ENCODE measurements around the gene INF2.
A peak's percentile ranks its signal among the peaks of the same experiment; 100 is the strongest.

The INF2 gene

DNA sequence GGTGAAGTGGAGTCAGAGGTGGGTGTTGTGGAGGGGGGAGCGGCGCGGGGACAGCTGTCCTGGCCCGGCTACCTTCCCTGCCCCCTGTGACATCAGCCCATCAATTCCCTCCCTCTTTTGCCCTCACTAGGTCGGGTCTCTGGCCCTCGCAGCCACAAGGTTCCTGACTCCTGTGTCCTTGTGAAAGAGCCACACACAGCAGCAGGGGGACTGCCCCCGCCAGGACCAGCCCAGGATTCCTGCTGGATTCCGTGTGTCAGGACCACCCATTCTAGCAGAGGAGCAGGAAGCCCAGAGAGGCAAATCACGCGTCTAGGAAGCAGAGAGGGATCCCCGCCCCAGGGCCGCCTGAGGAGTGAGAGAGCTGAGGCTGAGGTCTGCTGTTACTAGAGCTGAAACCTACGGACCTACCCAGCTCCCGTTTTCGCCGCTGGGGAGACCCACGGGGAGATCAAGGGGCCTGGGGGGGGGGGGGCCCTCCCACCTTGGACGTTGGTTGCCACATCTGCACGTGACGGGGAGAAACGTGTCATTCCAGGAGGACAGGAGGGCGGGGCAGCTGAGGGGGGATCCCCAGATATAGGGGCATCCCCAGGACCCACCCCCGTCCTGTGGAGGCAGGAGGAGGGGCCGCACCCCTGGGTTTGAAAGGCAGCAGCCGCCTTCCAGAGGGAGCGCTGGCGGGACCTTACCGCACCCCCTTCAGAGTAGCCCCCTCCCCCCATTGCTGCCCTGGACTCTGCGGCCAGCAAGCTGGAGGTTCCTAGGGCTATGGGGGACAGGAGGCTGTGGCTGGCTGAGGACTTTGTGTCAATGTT, 12.5 kb upstream of the INF2 start:
- no peak for DNase-seq (ENCODE audit: low read depth)

DNA sequence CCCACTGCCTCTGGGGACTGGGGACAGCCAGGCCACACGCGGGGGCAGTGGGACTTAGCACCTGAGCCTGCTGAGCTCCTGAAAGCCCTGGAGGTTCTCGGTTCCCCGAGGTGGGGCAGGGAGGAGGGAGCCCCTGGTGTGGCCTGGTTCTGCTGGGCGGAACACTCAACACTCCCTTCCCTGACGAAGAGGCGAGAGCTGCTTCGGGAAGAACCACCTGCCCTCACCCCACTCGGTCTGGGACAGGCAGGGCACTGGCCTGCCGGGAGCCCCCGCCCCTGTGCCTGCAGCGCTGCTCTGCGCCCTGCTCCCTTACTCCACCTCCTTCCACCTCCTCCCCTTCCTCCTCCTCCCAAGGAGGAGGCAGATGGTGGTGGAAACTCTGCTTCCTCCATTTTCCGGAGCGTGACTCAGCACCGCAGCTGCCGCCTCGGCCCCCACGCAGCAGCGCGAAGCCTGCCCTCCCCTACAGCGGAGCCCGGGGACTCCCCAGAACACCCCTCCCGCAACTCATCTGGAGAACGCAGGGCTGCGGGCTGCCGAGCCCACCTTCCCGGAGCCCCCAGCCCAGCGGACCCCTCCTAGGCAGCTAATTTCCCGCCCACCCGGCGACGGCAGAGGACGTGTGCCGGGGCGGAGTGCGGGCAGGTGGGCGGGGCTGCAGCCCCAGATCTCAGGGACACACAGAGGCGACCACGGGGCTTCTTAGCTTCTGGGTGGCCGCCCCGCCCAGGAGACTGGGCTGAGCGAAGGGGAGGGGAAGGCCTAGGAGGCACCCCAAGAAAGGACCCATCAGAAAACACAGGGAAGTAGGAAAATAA, 11.7 kb upstream of the INF2 start:
- DNase-seq (ENCODE audit: low read depth) = peak; percentile 34

DNA sequence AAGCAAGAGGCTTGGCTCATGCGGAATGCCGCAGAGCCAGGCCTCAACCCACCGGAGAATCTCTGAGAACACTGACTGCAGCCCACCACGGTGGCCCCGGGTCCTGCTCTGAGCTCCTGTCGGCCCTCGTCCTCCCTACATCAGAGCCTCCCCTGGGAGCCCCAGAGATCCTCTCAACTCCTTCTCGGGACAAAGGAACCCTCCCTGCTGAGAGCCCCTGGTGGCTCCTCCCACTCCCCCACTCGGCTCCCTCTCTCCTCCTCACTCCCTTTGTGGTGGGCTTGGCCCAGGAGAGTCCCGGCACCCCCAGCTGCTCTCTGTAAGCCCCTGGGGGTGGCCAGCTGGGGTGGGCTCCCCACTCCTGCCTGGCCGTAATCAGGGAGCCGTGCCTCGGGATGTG, 11.1 kb upstream of the INF2 start:
- no peak for DNase-seq (ENCODE audit: low read depth)

DNA sequence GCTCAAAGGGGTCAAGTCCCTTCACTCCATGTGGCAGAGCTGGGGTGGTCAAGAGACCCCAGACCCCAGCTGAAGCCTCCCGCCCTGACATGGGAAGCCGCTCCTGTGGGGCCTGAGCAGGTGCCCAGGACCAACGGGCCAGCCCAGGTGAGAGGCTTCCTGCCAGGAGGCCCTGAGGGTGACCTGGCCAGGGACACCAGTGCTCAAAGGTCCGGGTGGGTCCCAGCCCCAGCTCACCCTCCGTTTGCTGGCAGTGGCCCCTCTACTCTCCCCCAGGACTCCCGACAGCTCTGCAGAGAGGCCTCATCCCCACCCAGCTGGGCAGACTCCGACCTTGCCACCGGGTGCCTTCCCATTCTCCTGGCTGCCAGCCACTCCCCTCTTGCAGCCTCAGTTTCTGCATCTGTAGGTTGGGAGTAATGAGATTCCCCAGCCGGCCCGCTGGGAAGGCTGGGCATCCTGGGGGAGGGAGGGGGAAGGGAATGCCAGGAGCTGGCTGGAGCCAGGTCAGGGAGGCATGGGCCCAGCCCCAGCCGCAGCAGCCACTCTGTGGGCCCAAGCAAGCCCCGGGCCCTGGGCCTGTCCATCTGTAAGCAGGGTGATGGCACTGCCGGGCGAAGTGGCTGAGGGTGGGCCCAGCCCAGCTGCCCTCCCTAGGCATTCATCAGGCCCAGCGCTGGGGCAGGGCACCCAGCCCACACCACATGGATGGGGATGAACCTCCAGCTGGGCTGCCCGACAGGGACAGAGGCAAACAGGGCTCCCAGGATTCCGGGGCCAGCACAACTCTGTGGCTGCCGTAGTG, 10.3 kb upstream of the INF2 start:
- no peak for DNase-seq (ENCODE audit: low read depth)

DNA sequence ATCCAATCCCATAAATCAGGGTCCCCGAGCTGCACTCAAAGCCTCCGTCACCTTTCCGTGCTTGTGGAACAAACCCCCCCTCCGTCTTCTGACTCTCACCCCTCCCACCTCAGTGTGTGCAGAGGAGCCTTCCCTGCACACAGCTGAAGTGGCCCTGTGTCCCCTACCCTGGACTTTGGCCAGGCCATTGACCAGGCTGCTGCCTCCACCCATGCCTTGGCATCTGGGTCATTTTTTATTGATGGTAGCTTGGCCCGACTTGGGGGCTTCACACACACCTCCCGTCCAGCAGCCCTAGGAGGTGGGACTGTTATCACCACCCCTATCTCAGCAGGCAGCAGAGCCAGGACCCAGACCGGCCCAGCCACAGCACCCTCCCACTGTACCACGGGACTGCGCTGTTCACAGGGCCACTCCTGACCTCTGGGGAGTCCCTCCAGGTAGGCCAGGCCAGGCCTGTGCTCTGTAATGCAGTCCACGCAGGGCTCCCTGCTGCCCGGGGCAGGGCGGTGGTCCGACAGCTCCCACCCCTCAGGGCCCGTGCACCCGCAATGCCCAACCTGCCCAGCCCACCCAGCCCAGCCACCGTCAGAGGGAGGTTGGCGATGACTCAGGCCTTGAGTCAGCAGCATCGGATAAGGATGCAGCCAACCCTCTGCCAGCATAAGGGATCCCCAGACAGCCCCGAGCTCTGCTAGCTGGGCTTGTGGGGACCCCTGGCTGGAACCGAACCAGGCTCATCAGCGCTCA, 9.2 kb upstream of the INF2 start:
- DNase-seq (ENCODE audit: low read depth) = peak; percentile 51

DNA sequence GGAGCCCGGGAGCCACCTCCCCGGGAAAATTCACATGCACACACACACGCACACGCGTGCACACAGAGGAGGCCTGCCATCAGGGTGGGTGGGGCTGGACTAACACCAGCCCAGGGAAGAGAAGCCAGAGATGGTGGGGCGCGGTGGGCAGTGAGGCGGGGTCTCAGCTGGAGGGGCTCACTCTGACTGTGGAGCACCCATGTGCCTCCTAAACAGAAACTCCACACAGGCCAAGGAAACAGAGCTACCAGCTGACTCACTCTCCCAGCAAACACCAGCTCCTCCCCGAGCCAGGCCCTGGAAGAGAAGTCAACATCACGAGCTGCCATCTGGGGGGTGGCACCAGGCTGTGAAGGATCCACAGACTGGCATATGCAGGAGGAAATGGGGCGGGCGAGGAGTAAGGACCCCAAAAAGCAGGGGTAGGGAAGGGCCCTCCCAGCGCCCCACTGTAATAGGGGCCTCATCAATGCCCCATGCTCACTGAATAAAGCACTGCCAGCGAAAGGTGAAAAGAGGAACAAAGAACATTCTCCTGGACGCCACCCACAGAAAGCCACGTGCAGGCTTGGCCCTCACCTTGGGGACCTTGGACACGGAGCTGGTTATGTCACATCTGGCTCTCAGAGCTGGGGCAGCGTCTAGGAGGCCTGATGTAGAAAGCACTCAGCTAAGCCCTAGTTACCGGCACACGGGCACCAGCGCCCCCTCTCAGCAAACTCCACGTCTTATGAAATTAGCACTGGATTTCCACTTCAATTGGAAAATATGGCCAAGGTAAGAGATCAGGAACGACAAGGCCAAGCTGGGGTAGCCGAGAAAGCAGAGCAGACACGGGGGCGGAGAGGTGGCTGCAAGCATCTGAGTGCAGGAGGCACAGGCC, 8.4 kb upstream of the INF2 start:
- DNase-seq (ENCODE audit: low read depth) = peak; percentile 47

DNA sequence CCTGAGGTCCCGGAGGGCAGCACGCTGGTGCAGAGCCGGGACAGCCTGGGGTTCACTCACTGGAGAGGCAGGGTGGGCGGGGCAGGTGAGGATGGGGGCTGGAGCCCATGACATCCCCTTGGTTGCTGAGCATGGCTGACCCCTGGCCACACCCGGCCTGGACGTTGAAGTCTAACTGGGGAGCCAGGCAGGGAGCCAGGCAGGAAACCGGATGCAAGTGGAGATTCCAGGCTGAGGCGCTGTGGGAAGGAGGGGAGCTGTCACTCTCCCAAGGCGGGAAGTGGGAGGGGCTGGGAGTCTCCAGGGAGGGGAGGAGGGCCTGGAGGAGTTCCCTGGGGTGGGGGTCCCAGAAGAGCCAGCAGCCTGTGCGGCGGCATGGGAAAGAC, 7.7 kb upstream of the INF2 start:
- DNase-seq (ENCODE audit: low read depth) = peak; percentile 73

DNA sequence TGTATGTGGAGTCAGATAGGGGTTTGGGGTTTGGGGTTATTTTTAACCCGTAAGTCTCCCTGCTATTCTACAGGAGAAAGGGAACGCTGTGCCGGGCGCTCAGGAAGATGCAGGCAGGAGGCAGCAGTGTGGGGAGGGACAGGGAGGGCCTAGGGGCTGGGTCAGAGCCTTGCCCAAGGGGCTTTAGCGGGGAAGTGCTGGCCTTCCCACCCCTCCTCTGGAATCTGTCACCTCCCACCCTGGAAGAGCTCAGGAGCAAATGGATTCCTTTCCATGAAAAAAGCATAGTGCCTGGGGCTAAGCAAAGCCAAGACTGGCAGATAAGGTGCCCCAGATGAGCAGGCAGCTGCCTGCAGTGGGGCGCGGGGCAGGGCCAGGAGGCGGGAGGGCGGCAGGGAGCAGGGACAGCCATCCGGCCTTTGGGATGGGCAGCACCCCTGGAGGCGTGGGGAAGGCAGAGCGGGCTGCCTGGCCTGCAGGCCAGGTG, 7.3 kb upstream of the INF2 start:
- no peak for DNase-seq (ENCODE audit: low read depth)

DNA sequence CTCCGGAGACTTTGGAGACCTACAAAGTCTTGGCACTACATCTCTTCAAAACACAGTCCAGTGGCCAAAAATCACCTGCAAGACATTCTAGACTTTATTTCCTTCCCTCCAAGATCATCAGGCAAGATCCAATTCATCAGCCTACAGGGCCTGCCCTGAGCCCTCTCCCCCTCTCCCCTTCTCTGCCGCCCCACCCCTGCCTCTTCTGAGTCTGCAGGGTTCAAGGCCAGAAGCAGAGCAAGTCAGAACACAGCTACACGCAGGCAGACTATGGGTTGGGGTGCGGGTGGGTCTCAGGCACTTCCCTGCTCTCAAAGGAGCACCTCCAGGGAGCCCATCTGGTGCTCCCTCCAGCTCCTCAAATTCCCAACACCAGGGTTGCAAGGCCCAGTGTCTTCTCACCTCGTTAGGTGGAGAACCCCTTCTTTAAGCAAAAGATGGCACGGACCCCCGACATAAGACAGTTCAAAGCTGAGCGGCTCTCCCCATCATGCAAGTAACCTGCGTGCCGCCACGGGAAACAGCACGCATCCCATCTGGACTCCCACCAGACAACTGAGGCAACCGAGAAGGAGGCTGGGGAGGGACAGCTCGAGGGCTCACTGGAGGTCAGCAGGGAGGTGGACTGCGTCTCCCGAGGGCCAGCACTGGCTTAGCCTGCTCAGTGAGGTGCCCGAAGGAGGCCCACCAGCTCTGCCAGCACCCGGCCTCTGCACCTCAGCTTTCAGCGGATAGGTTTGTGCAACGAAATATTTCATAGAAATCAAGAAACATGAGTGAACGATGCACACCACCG, 5.6 kb upstream of the INF2 start:
- no peak for DNase-seq (ENCODE audit: low read depth)

DNA sequence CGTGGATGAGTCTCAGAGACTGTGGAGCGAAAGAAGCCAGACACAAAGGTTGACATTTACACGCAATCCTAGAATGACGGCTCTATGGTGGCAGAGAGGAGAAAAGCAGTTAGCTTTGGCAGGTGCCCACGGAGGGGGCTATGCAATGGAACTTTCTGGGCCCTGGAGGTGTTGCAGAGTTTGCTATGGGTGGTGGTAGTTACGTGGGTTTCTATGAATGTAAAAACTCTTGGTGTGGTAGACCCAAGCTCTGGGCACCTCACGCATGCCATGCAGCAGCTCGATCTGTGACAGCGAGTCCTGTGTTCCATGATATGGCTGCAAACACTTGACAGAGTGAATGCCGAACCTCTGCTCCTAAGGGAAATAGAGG, 5.0 kb upstream of the INF2 start:
- no peak for DNase-seq (ENCODE audit: low read depth)

DNA sequence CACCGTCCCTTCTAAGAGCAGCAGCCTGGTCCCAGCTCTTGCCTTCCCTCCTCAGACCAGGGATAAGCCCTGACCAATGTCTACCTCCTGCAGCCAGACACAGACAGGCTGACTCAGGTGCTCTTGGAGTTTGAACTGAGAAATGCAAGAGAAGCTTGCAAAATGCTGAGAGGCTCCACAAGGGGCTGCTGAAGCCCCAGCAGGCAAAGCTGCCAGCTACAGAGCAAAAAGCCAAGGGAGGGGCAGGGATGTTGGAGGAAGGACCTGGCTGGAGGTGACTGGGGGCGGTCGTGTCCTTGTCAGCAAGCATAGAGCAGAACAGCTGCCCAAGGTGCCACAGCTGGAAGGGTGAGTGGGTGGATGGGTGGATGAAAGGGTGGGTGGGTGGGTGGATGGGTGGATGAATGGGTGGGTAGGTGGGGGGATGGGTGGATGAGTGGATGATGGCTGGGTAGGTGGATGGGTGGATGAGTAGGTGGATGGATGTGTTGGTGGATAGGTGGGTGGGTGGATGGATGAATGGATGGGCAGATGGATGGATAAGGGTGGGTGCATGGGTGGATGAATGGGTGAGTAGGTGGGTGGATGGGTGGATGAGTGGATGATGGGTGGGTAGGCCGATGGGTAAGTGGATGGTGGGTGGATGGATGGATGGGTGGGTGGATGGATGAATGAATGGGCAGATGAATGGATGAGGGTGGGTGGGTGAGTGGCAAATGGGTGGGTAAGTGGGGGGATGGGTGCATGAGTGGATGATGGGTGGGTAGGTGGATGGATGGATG, 4.0 kb upstream of the INF2 start:
- no peak for DNase-seq (ENCODE audit: low read depth)

DNA sequence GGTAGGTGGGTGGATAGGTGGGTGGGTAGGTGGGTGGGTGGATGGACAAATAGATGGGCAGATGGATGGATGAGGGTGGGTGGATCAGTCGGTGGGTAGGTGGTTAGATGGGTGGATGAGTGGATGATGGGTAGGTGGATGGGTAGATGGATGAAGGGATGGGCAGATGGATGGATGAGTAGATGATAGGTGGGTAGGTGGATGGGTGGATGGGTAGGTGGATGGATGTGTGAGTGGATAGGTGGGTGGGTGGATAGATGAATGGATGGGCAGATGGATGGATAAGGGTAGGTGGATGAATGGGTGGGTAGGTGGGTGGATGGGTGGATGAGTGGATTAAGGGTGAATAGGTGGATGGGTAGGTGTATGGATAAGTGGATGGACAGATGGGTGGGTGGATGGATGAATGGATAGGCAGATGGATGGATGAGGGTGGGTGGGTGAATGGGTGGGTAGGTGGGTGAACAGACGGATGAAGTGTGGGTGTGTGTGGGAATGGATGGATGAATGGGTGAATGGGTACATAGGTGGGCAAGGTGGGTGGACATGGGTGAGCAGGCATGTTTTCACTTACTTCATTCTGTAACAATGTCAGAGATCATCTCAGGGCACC, 3.3 kb upstream of the INF2 start:
- no peak for DNase-seq (ENCODE audit: low read depth)

DNA sequence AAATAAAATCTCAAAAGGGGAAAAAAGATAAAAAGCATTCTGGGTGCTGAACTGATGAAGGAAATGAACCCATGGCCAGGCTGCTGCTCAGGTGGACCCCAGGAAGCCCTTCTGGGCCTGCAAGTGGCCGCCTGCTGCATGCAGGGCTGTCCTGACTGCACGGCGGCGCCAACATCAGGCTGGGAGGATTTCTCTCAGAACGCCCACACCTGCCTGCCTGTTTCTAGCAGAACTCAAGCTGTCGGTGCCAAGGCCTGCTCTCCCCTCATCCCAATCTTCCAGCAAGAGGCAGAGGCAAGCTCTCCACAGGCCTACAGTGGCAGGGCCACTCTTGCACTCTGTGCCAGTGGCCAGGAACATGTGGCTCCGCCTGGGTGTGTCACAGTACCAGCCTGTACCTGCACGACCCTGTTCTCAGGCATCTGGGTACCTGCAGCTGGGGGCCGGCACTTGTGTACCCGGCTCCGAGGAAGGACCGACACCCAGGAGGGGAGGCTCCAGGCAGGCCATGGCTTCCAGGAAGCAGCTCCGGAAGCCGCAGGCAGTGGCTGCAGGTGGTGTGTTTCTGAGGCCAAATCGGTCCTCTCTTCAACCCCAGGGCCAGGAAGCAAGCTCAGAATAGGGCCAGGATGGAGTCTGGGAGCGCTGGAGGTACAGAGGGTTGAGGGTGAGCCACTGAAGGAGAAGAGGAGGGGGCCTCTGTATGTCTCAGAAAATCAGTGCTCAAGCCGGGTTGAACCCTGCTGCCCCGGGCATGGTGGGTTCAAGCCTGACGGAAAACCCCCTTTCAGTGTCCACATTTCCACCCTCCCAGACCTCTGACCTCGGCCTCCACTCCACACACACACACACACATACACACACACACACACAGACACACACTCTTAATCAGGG, 2.5 kb upstream of the INF2 start:
- no peak for DNase-seq (ENCODE audit: low read depth)

DNA sequence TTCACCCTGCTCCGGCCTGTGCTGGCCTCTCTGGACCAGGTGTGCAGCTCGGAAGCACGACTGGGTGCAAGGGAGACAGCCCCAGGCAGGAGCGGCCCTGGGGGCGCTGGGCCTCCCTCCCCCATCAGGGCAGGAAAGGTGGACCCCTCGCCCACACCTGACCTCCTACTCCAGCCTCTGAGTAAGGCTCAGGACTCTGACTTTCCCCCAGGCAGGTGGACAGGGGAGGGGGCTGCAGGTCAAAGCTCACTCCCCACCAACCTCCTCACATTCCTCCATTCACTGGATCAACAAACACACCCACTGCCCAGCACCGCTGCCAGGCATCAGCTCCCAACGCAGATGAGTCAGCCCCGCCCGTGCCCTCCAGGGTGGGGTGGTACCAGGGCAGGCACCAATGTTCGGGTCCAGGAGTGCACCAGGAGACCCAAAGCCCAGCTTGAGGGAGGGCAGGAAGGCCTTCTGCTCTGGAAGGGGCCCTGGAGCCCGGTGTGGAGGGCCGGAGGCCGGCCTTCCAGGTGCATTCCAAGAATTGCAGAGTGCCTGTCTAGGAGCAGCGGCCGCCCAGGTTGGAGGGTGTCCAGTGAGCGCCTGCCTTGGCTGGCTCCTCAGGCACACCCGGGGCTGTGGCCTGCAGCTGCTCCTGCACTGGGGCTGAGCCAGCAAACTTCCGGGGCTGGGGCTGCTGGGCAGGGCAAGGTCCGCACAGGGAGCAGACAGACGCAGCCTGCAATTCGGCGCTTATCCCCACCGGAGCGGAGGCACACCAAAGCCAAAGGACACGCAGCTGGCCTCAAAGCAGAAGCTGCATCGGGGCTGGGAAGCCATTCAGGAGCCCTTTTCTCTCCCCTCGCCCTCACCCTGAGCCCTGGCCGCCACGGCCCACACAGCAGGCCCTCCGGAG, 1.6 kb upstream of the INF2 start:
- peak; percentile 45 for DNase-seq (ENCODE audit: low read depth)

DNA sequence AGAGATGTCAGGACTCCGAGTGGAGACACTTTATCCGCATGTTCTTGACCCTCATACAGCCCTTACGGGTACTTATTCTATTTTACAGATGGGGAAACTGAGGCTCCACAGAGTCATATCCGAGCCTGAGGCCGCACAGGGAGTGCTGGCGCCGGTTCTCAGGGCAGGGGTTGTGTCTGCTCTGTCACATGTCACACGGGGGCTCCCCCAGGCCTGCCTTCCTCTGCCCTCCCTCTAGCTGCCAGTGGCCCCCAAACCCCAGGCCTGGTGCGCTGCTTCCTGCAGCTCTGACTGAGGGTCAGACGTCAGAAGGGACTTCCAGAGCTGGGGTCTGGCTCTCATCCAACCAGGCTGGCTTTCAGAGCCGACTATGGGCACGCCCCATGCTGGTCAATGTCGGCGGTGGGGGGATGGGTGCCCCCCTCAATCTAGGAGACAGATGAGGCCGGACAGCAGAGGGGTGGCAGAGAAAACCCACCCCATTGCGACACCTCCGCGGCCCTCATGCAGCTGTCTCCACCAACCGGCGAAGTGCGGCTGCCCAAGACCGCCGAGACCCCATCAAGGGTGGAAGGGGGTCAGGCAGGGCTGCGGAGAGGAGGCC, 811 bp upstream of the INF2 start:
- no peak for DNase-seq (ENCODE audit: low read depth)
